ENCODE measurements around the gene NLRP9. TPM values are rescaled to one million over a fixed set of nuclear protein-coding genes. Genes with fewer than 3 reads are reported as not detected.

The NLRP9 gene
- total RNA-seq, 1 experiment from 2014 or later: not detected

DNA sequence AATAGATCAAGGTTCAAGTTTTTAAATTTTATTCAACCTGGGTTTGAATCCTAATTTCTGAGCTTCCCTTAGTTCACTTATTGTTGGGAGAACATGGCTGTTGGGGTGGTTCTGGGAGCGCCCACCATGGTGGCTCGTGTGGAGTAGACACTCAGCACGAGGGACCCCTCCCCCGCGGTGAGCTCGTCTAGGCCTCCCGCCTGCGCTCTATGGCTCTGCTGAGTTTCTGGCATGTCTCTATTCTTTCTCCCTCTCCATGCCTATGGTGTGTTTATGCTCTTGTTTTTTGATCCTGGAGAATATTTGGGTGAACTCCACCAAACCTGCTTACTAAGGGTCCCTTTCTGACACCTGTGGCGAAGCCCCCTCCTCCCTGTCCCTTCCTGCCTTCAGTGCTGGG is 64.7 kb downstream of the NLRP9 start:
- no peak for DNase-seq (ENCODE audit: low read depth)

- no peak for DNase-seq (ENCODE audit: low read depth)
Observed at GRCh38 chr19:55672418-55672817, 65.8 kb downstream of the NLRP9 start.

- no peak for DNase-seq (ENCODE audit: low read depth)
Observed at GRCh38 chr19:55671054-55671378, 67.2 kb downstream of the NLRP9 start.

- DNase-seq (ENCODE audit: low read depth): no peak
Observed at GRCh38 chr19:55670280-55671053, 67.7 kb downstream of the NLRP9 start.

GRCh38 chr19:55669418-55670279 is 68.6 kb downstream of the NLRP9 start:
- DNase-seq (ENCODE audit: low read depth): no peak

- DNase-seq (ENCODE audit: low read depth): no peak
Observed at GRCh38 chr19:55668603-55669348, 69.4 kb downstream of the NLRP9 start.

DNA sequence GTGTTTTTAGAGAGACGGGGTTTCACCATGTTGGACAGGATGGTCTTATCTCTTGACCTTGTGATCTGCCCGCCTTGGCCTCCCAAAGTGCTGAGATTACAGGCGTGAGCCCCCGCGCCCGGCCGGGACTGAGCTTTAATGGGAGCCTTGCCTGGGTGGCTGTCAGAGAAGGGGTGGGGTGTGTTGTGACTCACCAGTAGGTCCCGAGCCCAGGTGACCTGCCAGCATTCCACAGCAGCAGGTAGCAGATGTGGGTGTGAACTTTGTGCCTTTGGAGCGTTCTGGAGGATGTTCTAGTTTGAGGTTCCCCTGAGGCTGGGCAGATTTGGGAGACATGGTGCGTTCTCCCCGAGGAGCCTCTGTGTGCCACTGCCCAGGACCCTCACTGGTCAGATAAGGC is 70.2 kb downstream of the NLRP9 start:
- no peak for DNase-seq (ENCODE audit: low read depth)

DNA sequence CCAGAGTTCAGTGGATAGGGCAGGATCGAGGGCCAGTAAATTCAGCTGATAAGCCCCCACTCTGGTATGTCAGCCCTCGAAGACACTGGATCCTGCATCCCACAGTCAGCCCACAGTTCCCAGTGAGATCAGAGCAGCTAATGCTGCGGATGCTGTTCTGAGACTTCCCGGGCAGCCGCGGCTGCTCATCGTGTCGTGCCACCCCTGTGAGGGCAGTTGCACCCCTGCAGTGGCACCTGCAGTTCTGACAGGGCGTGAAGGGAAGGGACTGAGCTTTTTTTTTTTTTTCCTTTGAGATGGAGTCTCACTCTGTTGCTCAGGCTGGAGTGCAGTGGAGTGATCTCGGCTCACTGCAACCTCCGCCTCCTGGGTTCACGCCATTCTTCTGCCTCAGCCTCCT is 70.7 kb downstream of the NLRP9 start:
- no peak for DNase-seq (ENCODE audit: low read depth)

- no peak for DNase-seq (ENCODE audit: low read depth)
Observed at GRCh38 chr19:55667006-55667381, 71.2 kb downstream of the NLRP9 start.

- no peak for DNase-seq (ENCODE audit: low read depth)
Observed at GRCh38 chr19:55666343-55667005, 71.7 kb downstream of the NLRP9 start.

GRCh38 chr19:55663846-55664536 is 74.2 kb downstream of the NLRP9 start:
- DNase-seq (ENCODE audit: low read depth): no peak

DNA sequence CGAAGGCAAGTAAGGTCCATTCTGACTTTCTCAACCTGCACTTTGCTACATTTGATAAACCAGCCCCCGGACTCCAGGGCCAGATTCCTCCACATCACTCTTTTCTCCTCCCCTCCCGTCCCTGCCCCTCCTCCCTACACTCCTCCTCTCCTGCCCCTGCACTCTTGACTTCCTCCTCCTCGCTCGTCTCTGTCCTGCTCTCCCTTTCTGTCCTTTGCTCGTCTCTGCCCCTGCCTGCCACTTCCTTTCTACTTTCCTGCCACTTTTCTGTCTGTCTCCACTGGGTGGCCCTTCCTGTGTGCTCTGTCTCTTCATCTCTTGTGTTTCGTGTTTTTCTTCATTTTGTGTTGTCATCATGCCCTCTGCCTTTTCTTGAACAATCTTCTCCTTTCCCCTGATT is 76.4 kb downstream of the NLRP9 start:
- DNase-seq (ENCODE audit: low read depth): no peak

- no peak for DNase-seq (ENCODE audit: low read depth)
Observed at GRCh38 chr19:55660991-55661390, 77.2 kb downstream of the NLRP9 start.

DNA sequence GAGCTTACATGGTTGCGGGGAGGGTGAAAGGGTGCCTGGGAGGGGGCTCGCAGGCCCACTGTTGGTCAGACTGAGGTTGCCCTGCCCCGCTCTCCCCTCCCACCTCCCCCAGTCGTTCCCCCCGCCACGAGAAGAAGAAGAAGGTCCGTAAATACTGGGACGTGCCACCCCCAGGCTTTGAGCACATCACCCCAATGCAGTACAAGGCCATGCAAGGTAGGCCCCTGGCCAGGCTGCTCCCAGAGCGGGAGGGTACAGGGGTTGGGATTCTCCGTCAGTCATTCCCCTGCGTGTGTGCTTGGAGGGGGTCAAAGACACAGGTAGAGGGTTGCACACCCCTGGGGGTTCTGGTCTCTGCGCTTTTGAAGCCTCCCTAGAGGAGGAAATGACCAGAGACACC is 77.8 kb downstream of the NLRP9 start:
- DNase-seq (ENCODE audit: low read depth): no peak

GRCh38 chr19:55659822-55660221 is 78.4 kb downstream of the NLRP9 start:
- DNase-seq (ENCODE audit: low read depth): no peak

DNA sequence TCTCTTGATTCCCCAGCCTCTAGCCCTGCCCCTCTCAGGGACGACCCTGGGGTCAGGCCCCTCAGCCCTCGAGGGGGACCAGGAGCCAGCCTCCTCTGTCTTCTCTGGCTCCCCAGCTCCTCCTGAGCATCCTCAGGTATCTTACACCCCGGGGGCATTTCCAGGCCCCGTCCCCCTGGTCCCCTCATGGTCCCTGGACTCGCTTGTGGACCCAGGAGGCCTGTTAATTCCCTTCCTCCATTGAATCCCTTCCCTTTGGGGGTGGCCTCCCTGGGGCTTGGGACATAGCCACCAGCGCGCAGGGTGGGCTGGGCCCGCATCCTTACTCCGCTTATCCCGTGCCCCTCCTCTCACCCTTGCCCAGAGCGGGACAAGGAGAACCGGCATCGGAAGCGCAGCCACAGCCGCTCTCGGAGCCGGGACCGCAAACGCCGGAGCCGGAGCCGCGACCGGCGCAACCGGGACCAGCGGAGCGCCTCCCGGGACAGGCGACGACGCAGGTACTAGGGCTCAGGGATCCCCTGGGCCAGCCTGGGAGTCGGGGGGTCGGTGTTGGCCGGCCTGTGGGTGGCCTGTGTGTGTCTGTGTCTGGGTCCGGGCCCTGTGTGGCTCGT is 79.2 kb downstream of the NLRP9 start:
- DNase-seq (ENCODE audit: low read depth): no peak

Other genes with a start within 250 kb of the NLRP9 start
- 3.2 and 3.6 TPM in 2 replicates for gene SSC5D, start 250.0 kb downstream of the NLRP9 start, total RNA-seq (2014; rRNA removed; shearing (Covaris generic))
- gene SBK2, start 201.3 kb downstream of the NLRP9 start, total RNA-seq (2014; rRNA removed; shearing (Covaris generic)): not detected in 2 replicates
- gene SBK3, start 192.9 kb downstream of the NLRP9 start, total RNA-seq (2014; rRNA removed; shearing (Covaris generic)): 0.24 TPM in 1 of 2 replicates, not detected in the other
- 1.3 and 2.4 TPM in 2 replicates for gene ZNF579, start 157.6 kb downstream of the NLRP9 start, total RNA-seq (2014; rRNA removed; shearing (Covaris generic))
- gene FIZ1, start 138.9 kb downstream of the NLRP9 start, total RNA-seq (2014; rRNA removed; shearing (Covaris generic)): 2.4 and 3.0 TPM in 2 replicates
- gene ZNF524, start 138.1 kb downstream of the NLRP9 start, total RNA-seq (2014; rRNA removed; shearing (Covaris generic)): 14.7 and 16.9 TPM in 2 replicates
- 0.12 and 0.68 TPM in 2 replicates for gene ZNF865, start 132.8 kb downstream of the NLRP9 start, total RNA-seq (2014; rRNA removed; shearing (Covaris generic))
- 1.6 and 2.6 TPM in 2 replicates for gene ZNF784, start 113.8 kb downstream of the NLRP9 start, total RNA-seq (2014; rRNA removed; shearing (Covaris generic))
- gene ZNF580, start 97.4 kb downstream of the NLRP9 start, total RNA-seq (2014; rRNA removed; shearing (Covaris generic)): 11.3 and 12.9 TPM in 2 replicates
- gene ZNF581, start 94.8 kb downstream of the NLRP9 start, total RNA-seq (2014; rRNA removed; shearing (Covaris generic)): 13.5 and 13.7 TPM in 2 replicates
- 3.7 and 5.7 TPM in 2 replicates for gene CCDC106, start 90.2 kb downstream of the NLRP9 start, total RNA-seq (2014; rRNA removed; shearing (Covaris generic))
- 80.3 and 108 TPM in 2 replicates for gene U2AF2, start 83.4 kb downstream of the NLRP9 start, total RNA-seq (2014; rRNA removed; shearing (Covaris generic))
- gene EPN1, start 63.2 kb downstream of the NLRP9 start, total RNA-seq (2014; rRNA removed; shearing (Covaris generic)): 26.0 and 46.4 TPM in 2 replicates
- gene RFPL4A, start 20.7 kb upstream of the NLRP9 start, total RNA-seq (2014; rRNA removed; shearing (Covaris generic)): 0.24 TPM in 1 of 2 replicates, not detected in the other
- 0.20 TPM in 1 of 2 replicates, not detected in the other for gene RFPL4AL1, start 30.7 kb upstream of the NLRP9 start, total RNA-seq (2014; rRNA removed; shearing (Covaris generic))
- 1.3 and 1.7 TPM in 2 replicates for gene NLRP11, start 93.6 kb upstream of the NLRP9 start, total RNA-seq (2014; rRNA removed; shearing (Covaris generic))
- not detected in 2 replicates for gene NLRP4, start 98.1 kb upstream of the NLRP9 start, total RNA-seq (2014; rRNA removed; shearing (Covaris generic))
- not detected in 2 replicates for gene NLRP13, start 193.9 kb upstream of the NLRP9 start, total RNA-seq (2014; rRNA removed; shearing (Covaris generic))
- gene NLRP8, start 209.4 kb upstream of the NLRP9 start, total RNA-seq (2014; rRNA removed; shearing (Covaris generic)): not detected in 2 replicates
- gene NLRP5, start 248.4 kb upstream of the NLRP9 start, total RNA-seq (2014; rRNA removed; shearing (Covaris generic)): not detected in 2 replicates

Measured in RPMI7951 (cell line).